Parathyroid adenoma (tissue), 2 donors: ENCODE measurements around the gene CERK.

Source experiments
- H2AFZ ChIP-seq: fragments of 300-600 bp; sonication (generic); one replicate; pipeline ENCODE4 v1.7.0; 2017; ENCODE audit warnings: antibody characterized with exemption, mild to moderate bottlenecking
- H3K27ac ChIP-seq: fragments of 300-600 bp; sonication (generic); one replicate; pipeline ENCODE4 v1.7.0; 2017
- H3K27me3 ChIP-seq: fragments of 300-600 bp; sonication (generic); one replicate; pipeline ENCODE4 v1.7.0; 2017; ENCODE audit warnings: low read length; ENCODE audit not compliant: control insufficient read depth, insufficient read depth
- H3K36me3 ChIP-seq: fragments of 300-600 bp; sonication (generic); one replicate; pipeline ENCODE4 v1.7.0; 2017; ENCODE audit warnings: low read length; ENCODE audit not compliant: control insufficient read depth, insufficient read depth
- H3K4me1 ChIP-seq: fragments of 300-600 bp; sonication (generic); one replicate; pipeline ENCODE4 v1.7.0; 2017; ENCODE audit warnings: control low read depth
- H3K4me2 ChIP-seq: fragments of 300-600 bp; sonication (generic); one replicate; pipeline ENCODE4 v1.7.0; 2017; ENCODE audit warnings: low read length
- H3K4me3 ChIP-seq: fragments of 300-600 bp; sonication (generic); one replicate; pipeline ENCODE4 v1.7.0; 2017; ENCODE audit warnings: low read depth, low read length
- H3K79me2 ChIP-seq: fragments of 300-600 bp; sonication (generic); one replicate; pipeline ENCODE4 v1.7.0; 2017; ENCODE audit warnings: control low read depth
- H3K9ac ChIP-seq: fragments of 300-600 bp; sonication (generic); one replicate; pipeline ENCODE4 v1.7.0; 2017; ENCODE audit warnings: mild to moderate bottlenecking
- H3K9me3 ChIP-seq: fragments of 300-600 bp; sonication (generic); one replicate; pipeline ENCODE4 v1.7.0; 2017; ENCODE audit warnings: low read length; ENCODE audit not compliant: control insufficient read depth
- CTCF ChIP-seq: fragments of 300-600 bp; sonication (generic); IDR thresholded peaks from one replicate; pipeline ENCODE4 v1.7.0; 2017; ENCODE audit warnings: antibody characterized with exemption, mild to moderate bottlenecking
- donor health status: primary hyperparathyroidism.

Gene CERK

GRCh38 chr22:46659059-46659790, 78.8 kb downstream of the CERK start:
- Histone ChIP-seq H3K36me3 (no peaks in the 10 kb centered on the region), H3K27ac (no peak overlapping the region), H3K4me1 (peaks cover 4% of the 10 kb centered on the region), H2AFZ (no peak overlapping the region), H3K79me2 (no peaks in the 10 kb centered on the region), H3K4me3 (no peak overlapping the region), H3K4me2 (no peak overlapping the region), H3K9ac (no peak overlapping the region), H3K9me3 (no peaks in the 10 kb centered on the region), H3K27me3 (no peaks in the 10 kb centered on the region)
- no peak for TF ChIP-seq CTCF

- no peaks in the 10 kb centered on the region for H3K36me3 ChIP-seq
- no peak overlapping the region for H2AFZ ChIP-seq
- H3K27me3 ChIP-seq = no peaks in the 10 kb centered on the region
- H3K27ac ChIP-seq = no peak overlapping the region
- H3K9me3 ChIP-seq = no peaks in the 10 kb centered on the region
- no peak for TF ChIP-seq CTCF
- H3K4me3 ChIP-seq = no peak overlapping the region
- no peaks in the 10 kb centered on the region for H3K79me2 ChIP-seq
- H3K4me2 ChIP-seq = no peak overlapping the region
- no peak overlapping the region for H3K9ac ChIP-seq
- peaks cover 4% of the 10 kb centered on the region for H3K4me1 ChIP-seq
Measured at GRCh38 chr22:46657996-46658947, 79.8 kb downstream of the CERK start.

GRCh38 chr22:46657655-46657953, 80.4 kb downstream of the CERK start:
- Histone ChIP-seq H3K27ac (no peak overlapping the region), H3K9ac (no peak overlapping the region), H3K27me3 (no peaks in the 10 kb centered on the region), H3K9me3 (no peaks in the 10 kb centered on the region), H3K4me1 (peaks cover 4% of the 10 kb centered on the region), H2AFZ (no peak overlapping the region), H3K36me3 (no peaks in the 10 kb centered on the region), H3K4me2 (no peak overlapping the region), H3K4me3 (no peak overlapping the region), H3K79me2 (no peaks in the 10 kb centered on the region)
- TF ChIP-seq CTCF = no peak

- H3K4me3 ChIP-seq = no peak overlapping the region
- no peaks in the 10 kb centered on the region for H3K27me3 ChIP-seq
- H3K9ac ChIP-seq = no peak overlapping the region
- H3K36me3 ChIP-seq = no peaks in the 10 kb centered on the region
- H3K27ac ChIP-seq = no peak overlapping the region
- H2AFZ ChIP-seq = no peak overlapping the region
- no peaks in the 10 kb centered on the region for H3K9me3 ChIP-seq
- TF ChIP-seq CTCF = no peak
- no peak overlapping the region for H3K4me2 ChIP-seq
- H3K4me1 ChIP-seq = peaks cover 4% of the 10 kb centered on the region
- H3K79me2 ChIP-seq = no peaks in the 10 kb centered on the region
Measured at GRCh38 chr22:46656856-46657654, 81.0 kb downstream of the CERK start.
